H1 (cell line): ENCODE data around the gene OR1K1. TPM values are rescaled to one million over a fixed set of nuclear protein-coding genes. Genes with fewer than 3 reads are reported as not detected.

Experiments
- CTCF ChIA-PET: fragments of 300-600 bp; sonication (Branson Sonifier 250); formaldehyde crosslinking; loops from one replicate; lab custom pipeline; 2021; ENCODE audit not compliant: partially characterized antibody; lab: Charles Lee
- POLR2A ChIA-PET: fragments of 300-600 bp; sonication (Branson Sonifier 250); formaldehyde crosslinking; loops from one replicate; lab custom pipeline; 2021; ENCODE audit warnings: inconsistent platforms; ENCODE audit not compliant: partially characterized antibody; lab: Charles Lee
- DNase-seq, 2 experiments: peaks; one replicate each; pipeline versions ENCODE4 v3.0.0 to v3.0.0-alpha.2; 2010 to 2022; ENCODE audit warnings: low spot score in 2 of 2, low read depth in 1 of 2, mixed read lengths in 1 of 2
- FAIRE-seq: peaks from 2 replicates; lab custom pipeline; 2011; peaks lifted over from hg19 to GRCh38; lab: Jason Lieb, UNC
- H2AFZ ChIP-seq: 2 replicates; pipeline ENCODE4 v1.8.1; 2012; ENCODE audit warnings: low read length, inconsistent platforms
- H2AK5ac ChIP-seq: 2 replicates; pipeline ENCODE4 v1.6.1; 2013; ENCODE audit warnings: low read depth, low read length
- H2BK120ac ChIP-seq: replicated peaks from 2 replicates; pipeline ENCODE3; 2013; ENCODE audit warnings: low read depth, low read length, inconsistent platforms
- H2BK12ac ChIP-seq: 2 replicates; pipeline ENCODE4 v1.6.1; 2013; ENCODE audit warnings: low read depth, low read length
- H2BK15ac ChIP-seq: 2 replicates; pipeline ENCODE4 v1.6.1; 2013; ENCODE audit warnings: low read length
- H2BK20ac ChIP-seq: 2 replicates; pipeline ENCODE4 v1.6.1; 2013; ENCODE audit warnings: low read length
- H2BK5ac ChIP-seq: 2 replicates; pipeline ENCODE4 v1.6.1; 2013; ENCODE audit warnings: low read depth, low read length
- H3K14ac ChIP-seq: 2 replicates; pipeline ENCODE4 v1.6.1; 2013; ENCODE audit warnings: inconsistent platforms; ENCODE audit not compliant: insufficient read length
- H3K18ac ChIP-seq: 2 replicates; pipeline ENCODE4 v1.6.1; 2013; ENCODE audit warnings: low read length; ENCODE audit errors: extremely low read depth
- H3K23ac ChIP-seq: 2 replicates; pipeline ENCODE4 v1.6.1; 2013; ENCODE audit warnings: inconsistent platforms; ENCODE audit not compliant: insufficient read length
- H3K23me2 ChIP-seq: 2 replicates; pipeline ENCODE4 v1.6.1; 2013; ENCODE audit warnings: low read depth, low read length
- H3K27ac ChIP-seq: 2 replicates; pipeline ENCODE4 v1.6.1; 2011; ENCODE audit warnings: low read depth, low read length, inconsistent platforms
- H3K27me3 ChIP-seq, 4 experiments: replicated peaks in 1 of 4; 1 replicate in 1 of 4; 2 replicates in 3 of 4; pipeline versions ENCODE4 v1.6.1 to v1.8.1; 2011 to 2013; ENCODE audit warnings: low read length in 3 of 4, mild to moderate bottlenecking in 3 of 4, inconsistent platforms in 2 of 4, mixed read lengths in 2 of 4, moderate library complexity in 1 of 4; ENCODE audit not compliant: control insufficient read depth in 3 of 4, insufficient read depth in 3 of 4; ENCODE audit errors: extremely low read depth in 1 of 4
- H3K36me3 ChIP-seq, 4 experiments: 2 replicates each; pipeline versions ENCODE4 v1.6.1 to v1.8.1; 2011 to 2013; ENCODE audit warnings: mild to moderate bottlenecking in 4 of 4, low read length in 3 of 4, moderate library complexity in 2 of 4, control low read depth in 1 of 4, inconsistent platforms in 1 of 4; ENCODE audit not compliant: insufficient read depth in 4 of 4, control insufficient read depth in 2 of 4
- H3K4ac ChIP-seq: replicated peaks from 2 replicates; pipeline ENCODE3; 2013; ENCODE audit warnings: low read length, low read depth, mixed read lengths, inconsistent platforms; ENCODE audit not compliant: insufficient read length
- H3K4me1 ChIP-seq, 4 experiments: replicated peaks in 1 of 4; 1 replicate in 1 of 4; 2 replicates in 3 of 4; pipeline versions ENCODE4 v1.6.1 to v1.8.1; 2011 to 2013; ENCODE audit warnings: low read length in 3 of 4, inconsistent platforms in 2 of 4, mixed read lengths in 1 of 4; ENCODE audit not compliant: insufficient read depth in 4 of 4, control insufficient read depth in 3 of 4
- H3K4me2 ChIP-seq, 2 experiments: 2 replicates each; pipeline versions ENCODE4 v1.6.1 to v1.8.1; 2011 to 2013; ENCODE audit warnings: low read depth in 2 of 2, low read length in 2 of 2, control low read depth in 1 of 2, inconsistent platforms in 1 of 2, mild to moderate bottlenecking in 1 of 2; ENCODE audit not compliant: insufficient read depth in 1 of 2
- H3K4me3 ChIP-seq, 4 experiments: fragments of 200-600, 300-600 bp in 1 of 4; sonication (generic), shearing (Covaris generic), sonication (Bioruptor Twin) in 1 of 4; 2 replicates each; pipeline versions ENCODE4 v1.5.1 to v1.8.1; 2011 to 2016; ENCODE audit warnings: low read length in 4 of 4, low read depth in 3 of 4, control low read depth in 2 of 4, inconsistent platforms in 2 of 4, mild to moderate bottlenecking in 2 of 4, mixed read lengths in 1 of 4, moderate library complexity in 1 of 4; ENCODE audit not compliant: insufficient read depth in 2 of 4; ENCODE audit errors: extremely low read depth in 1 of 4
- H3K56ac ChIP-seq: replicated peaks from 2 replicates; pipeline ENCODE3; 2013; ENCODE audit warnings: low read depth, mild to moderate bottlenecking, mixed read lengths, low read length, inconsistent platforms; ENCODE audit not compliant: insufficient read length
- H3K79me1 ChIP-seq: 2 replicates; pipeline ENCODE4 v1.6.1; 2013; ENCODE audit warnings: low read depth, low read length, control low read depth
- H3K79me2 ChIP-seq, 2 experiments: 2 replicates each; pipeline versions ENCODE4 v1.6.1 to v1.8.1; 2012 to 2013; ENCODE audit warnings: low read length in 2 of 2, mild to moderate bottlenecking in 2 of 2, inconsistent platforms in 1 of 2; ENCODE audit not compliant: insufficient read depth in 2 of 2, control insufficient read depth in 1 of 2
- H3K9ac ChIP-seq, 4 experiments: replicated peaks in 1 of 4; 1 replicate in 1 of 4; 2 replicates in 3 of 4; pipeline versions ENCODE4 v1.6.1 to v1.8.1; 2011 to 2013; ENCODE audit warnings: low read depth in 3 of 4, low read length in 3 of 4, control low read depth in 2 of 4, mild to moderate bottlenecking in 2 of 4, moderate library complexity in 2 of 4, inconsistent platforms in 1 of 4; ENCODE audit errors: extremely low read depth in 1 of 4
- H3K9me3 ChIP-seq, 2 experiments: 2 replicates each; pipeline versions ENCODE4 v1.6.1 to v1.8.1; 2012 to 2013; ENCODE audit warnings: mild to moderate bottlenecking in 2 of 2, moderate library complexity in 2 of 2, control low read depth in 1 of 2, inconsistent platforms in 1 of 2, low read depth in 1 of 2, low read length in 1 of 2, mixed read lengths in 1 of 2; ENCODE audit not compliant: insufficient read depth in 2 of 2
- H4K20me1 ChIP-seq, 2 experiments: replicated peaks in 1 of 2; 2 replicates each; pipeline versions ENCODE3 to v1.8.1; 2011 to 2013; ENCODE audit warnings: inconsistent platforms in 2 of 2, low read length in 2 of 2, mild to moderate bottlenecking in 1 of 2; ENCODE audit not compliant: insufficient read depth in 2 of 2, control insufficient read depth in 1 of 2
- H4K5ac ChIP-seq: 2 replicates; pipeline ENCODE4 v1.6.1; 2013; ENCODE audit warnings: low read length, low read depth, mixed read lengths, inconsistent platforms; ENCODE audit not compliant: insufficient read length
- H4K8ac ChIP-seq: 2 replicates; pipeline ENCODE4 v1.8.0; 2013; ENCODE audit warnings: mild to moderate bottlenecking, moderate library complexity, low read length, inconsistent platforms; ENCODE audit not compliant: insufficient read depth; ENCODE audit errors: extremely low read depth
- H4K91ac ChIP-seq: replicated peaks from 2 replicates; pipeline ENCODE3; 2013; ENCODE audit warnings: low read length, mixed read lengths, inconsistent platforms; ENCODE audit not compliant: insufficient read length
- CHD1 ChIP-seq: IDR thresholded peaks from 2 replicates; pipeline ENCODE4 v1.6.1; 2012; ENCODE audit warnings: low read depth, low read length, improper control_type of control experiment
- CHD2 ChIP-seq: IDR thresholded peaks from 2 replicates; pipeline ENCODE4 v1.6.1; 2012; ENCODE audit warnings: low read length, improper control_type of control experiment
- MAFK ChIP-seq: IDR thresholded peaks from 2 replicates; pipeline ENCODE4 v1.6.1; 2012; ENCODE audit warnings: low read depth, mild to moderate bottlenecking, improper control_type of control experiment, low read length
- POLR2A ChIP-seq, 2 experiments: IDR thresholded peaks; 1 replicate in 1 of 2; 2 replicates in 1 of 2; pipeline ENCODE4 v1.6.1; 2011; ENCODE audit warnings: low read depth in 2 of 2, low read length in 2 of 2, mild to moderate bottlenecking in 2 of 2; ENCODE audit errors: control extremely low read depth in 1 of 2
- SIN3A ChIP-seq, 2 experiments: IDR thresholded peaks in 1 of 2; conservative IDR thresholded peaks in 1 of 2; 2 replicates each; pipeline ENCODE4 v1.6.1; 2011 to 2012; ENCODE audit warnings: low read length in 2 of 2, improper control_type of control experiment in 1 of 2, low read depth in 1 of 2, mild to moderate bottlenecking in 1 of 2
- SIRT6 ChIP-seq: IDR thresholded peaks from one replicate; pipeline ENCODE4 v1.7.1; 2012; ENCODE audit warnings: low read length, inconsistent platforms
- SP2 ChIP-seq: IDR thresholded peaks from 2 replicates; pipeline ENCODE4 v1.6.1; 2012; ENCODE audit warnings: mild to moderate bottlenecking, low read length, inconsistent platforms
- TCF12 ChIP-seq: IDR thresholded peaks from 2 replicates; pipeline ENCODE4 v1.6.1; 2011; ENCODE audit warnings: low read depth, mild to moderate bottlenecking, low read length
- WGBS, 2 experiments: shearing (Covaris generic) in 1 of 2; methylation state at CpG; one replicate each; pipeline versions ENCODE4 v1.1.6 to v1.1.7; 2013 to 2015; ENCODE audit warnings: low lambda C conversion rate in 2 of 2, mixed read lengths in 2 of 2, inconsistent platforms in 1 of 2, low coverage in 1 of 2, missing lambda C conversion rate in 1 of 2; ENCODE audit not compliant: insufficient replicate concordance in 2 of 2, insufficient coverage in 1 of 2, insufficient read length in 1 of 2; ENCODE audit errors: extremely low coverage in 1 of 2, missing lambda C conversion rate in 1 of 2; 5-methylcytosine and 5-hydroxymethylcytosine counted together
- polyA plus RNA-seq, 7 experiments: library from polyadenylated mRNA; depleted of rRNA in 3 of 7; stranded (reverse) in 5 of 7; unstranded in 2 of 7; fragments of >200 nt in 5 of 7; fragments of 200-250 nt in 2 of 7; gene quantifications; 1 replicate in 5 of 7; 2 replicates in 1 of 7; 4 replicates in 1 of 7; pipeline versions ENCODE4 v1.2.1 to v1.2.3, GENCODE V29; 2011 to 2013; ENCODE audit warnings: missing spikeins in 2 of 7, mixed read lengths in 2 of 7
- total RNA-seq: library from RNA; stranded (reverse); fragmentation: NEBNext Ultra II Directional; extraction: Animal tissue kit (Norgen Biotek cat#: 25700); gene quantifications from 2 replicates; pipeline ENCODE4 v1.2.1, GENCODE V29; 2021
- TF ChIP-seq, protein P1 (sequence below), 3 experiments: IDR thresholded peaks; 1 replicate in 2 of 3; 2 replicates in 1 of 3; pipeline versions ENCODE4 v1.5.1 to v1.6.1; 2011; ENCODE audit warnings: low read length in 3 of 3, mild to moderate bottlenecking in 3 of 3, inconsistent platforms in 2 of 3, low read depth in 1 of 3, moderate library complexity in 1 of 3; ENCODE audit not compliant: insufficient read depth in 1 of 3; ENCODE audit errors: control extremely low read depth in 1 of 3
- TF ChIP-seq, protein P2 (sequence below): IDR thresholded peaks from 2 replicates; pipeline ENCODE4 v1.6.1; 2012; ENCODE audit warnings: low read length, inconsistent platforms

Gene OR1K1
- total and polyA plus RNA-seq, 2 of the 8 experiments (the other 6 are each of a cell fraction or from before 2014, with no cell fraction given), result not detected

DNA sequence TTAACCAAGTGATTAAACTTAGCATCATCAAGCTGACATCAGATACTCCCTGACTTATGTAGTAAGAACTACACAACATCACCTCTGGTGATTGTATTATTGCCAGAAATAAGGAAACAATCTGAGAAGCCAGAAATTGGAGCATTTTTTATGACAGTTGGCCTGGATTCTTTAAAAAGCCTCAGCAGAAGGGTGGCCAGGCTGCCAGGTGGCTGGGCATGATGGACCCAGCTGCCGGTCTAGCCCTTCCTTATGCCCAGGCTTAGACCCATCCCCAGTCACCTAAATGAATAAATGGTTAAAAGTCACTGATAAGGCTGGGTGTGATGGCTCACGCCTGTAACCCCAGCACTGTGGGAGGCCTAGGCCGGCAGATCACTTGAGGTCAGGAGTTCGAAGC, 12.8 kb downstream of the OR1K1 start:
- H3K4me2 ChIP-seq, result no peak overlapping the region
- no peak overlapping the region for H2AK5ac ChIP-seq
- no peak overlapping the region for H4K91ac ChIP-seq
- no peak overlapping the region for H2BK20ac ChIP-seq
- peaks cover 0 to 3% (median 2%) of the 10 kb centered on the region in 4 experiments; a peak in 4 of 7 replicates for H3K4me1 ChIP-seq
- no peak overlapping the region for H2BK5ac ChIP-seq
- no peak overlapping the region for H4K5ac ChIP-seq
- no peaks in the 10 kb centered on the region for H3K27me3 ChIP-seq
- POLR2A ChIA-PET, result no interaction called here
- no peaks in the 10 kb centered on the region for H3K23me2 ChIP-seq
- H3K4ac ChIP-seq, result no peak overlapping the region
- H3K36me3 ChIP-seq, result peaks cover 0 to 4% (median 0%) of the 10 kb centered on the region in 4 experiments; a peak in 1 of 8 replicates
- H3K23ac ChIP-seq, result no peak overlapping the region
- H2BK12ac ChIP-seq, result no peak overlapping the region
- no peaks in the 10 kb centered on the region for H4K20me1 ChIP-seq
- no peak for DNase-seq
- no peak overlapping the region for H2BK120ac ChIP-seq
- no peak overlapping the region for H2AFZ ChIP-seq
- H3K9ac ChIP-seq, result no peak overlapping the region
- H3K79me1 ChIP-seq, result no peaks in the 10 kb centered on the region
- WGBS, 2 experiments, result 86% methylated on average over 4 of the region's 4 CpGs; no CpG with 5 or more reads in 1 of the 2 experiments
- H3K79me2 ChIP-seq, result no peaks in the 10 kb centered on the region
- H3K14ac ChIP-seq, result no peak overlapping the region
- no peak overlapping the region for H3K56ac ChIP-seq
- no peak overlapping the region for H3K27ac ChIP-seq
- no peak overlapping the region for H2BK15ac ChIP-seq
- H3K9me3 ChIP-seq, result no peaks in the 10 kb centered on the region
- no peak overlapping the region for H3K4me3 ChIP-seq
- FAIRE-seq, result no peak
- no peak overlapping the region for H3K18ac ChIP-seq
- CTCF ChIA-PET, result interaction anchor here (5.8 to 6.3 kb wide), 2 partner anchors 349 to 689 kb away, joined by 44 to 61 read pairs; no protein-coding TSS in a partner anchor
- no peak overlapping the region for H4K8ac ChIP-seq
- TF ChIP-seq SP2, result no peak
- TF ChIP-seq SIN3A (conservative IDR thresholded peaks at IDR 0.05 in 1 of 2, IDR thresholded peaks at IDR 0.05 in 1 of 2; ENCODE audit: low read depth in 1 of 2, low read length in 2 of 2), result no peak
- TF ChIP-seq TCF12, result no peak
- no peak for TF ChIP-seq MAFK
- no peak for TF ChIP-seq SIRT6
- no peak for TF ChIP-seq CHD1
- TF ChIP-seq, protein P1, sequence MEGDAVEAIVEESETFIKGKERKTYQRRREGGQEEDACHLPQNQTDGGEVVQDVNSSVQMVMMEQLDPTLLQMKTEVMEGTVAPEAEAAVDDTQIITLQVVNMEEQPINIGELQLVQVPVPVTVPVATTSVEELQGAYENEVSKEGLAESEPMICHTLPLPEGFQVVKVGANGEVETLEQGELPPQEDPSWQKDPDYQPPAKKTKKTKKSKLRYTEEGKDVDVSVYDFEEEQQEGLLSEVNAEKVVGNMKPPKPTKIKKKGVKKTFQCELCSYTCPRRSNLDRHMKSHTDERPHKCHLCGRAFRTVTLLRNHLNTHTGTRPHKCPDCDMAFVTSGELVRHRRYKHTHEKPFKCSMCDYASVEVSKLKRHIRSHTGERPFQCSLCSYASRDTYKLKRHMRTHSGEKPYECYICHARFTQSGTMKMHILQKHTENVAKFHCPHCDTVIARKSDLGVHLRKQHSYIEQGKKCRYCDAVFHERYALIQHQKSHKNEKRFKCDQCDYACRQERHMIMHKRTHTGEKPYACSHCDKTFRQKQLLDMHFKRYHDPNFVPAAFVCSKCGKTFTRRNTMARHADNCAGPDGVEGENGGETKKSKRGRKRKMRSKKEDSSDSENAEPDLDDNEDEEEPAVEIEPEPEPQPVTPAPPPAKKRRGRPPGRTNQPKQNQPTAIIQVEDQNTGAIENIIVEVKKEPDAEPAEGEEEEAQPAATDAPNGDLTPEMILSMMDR (IDR thresholded peaks at IDR 0.05; ENCODE audit: control extremely low read depth in 1 of 3, insufficient read depth in 1 of 3, low read depth in 1 of 3, low read length in 3 of 3), result no peak
- TF ChIP-seq, protein P2, sequence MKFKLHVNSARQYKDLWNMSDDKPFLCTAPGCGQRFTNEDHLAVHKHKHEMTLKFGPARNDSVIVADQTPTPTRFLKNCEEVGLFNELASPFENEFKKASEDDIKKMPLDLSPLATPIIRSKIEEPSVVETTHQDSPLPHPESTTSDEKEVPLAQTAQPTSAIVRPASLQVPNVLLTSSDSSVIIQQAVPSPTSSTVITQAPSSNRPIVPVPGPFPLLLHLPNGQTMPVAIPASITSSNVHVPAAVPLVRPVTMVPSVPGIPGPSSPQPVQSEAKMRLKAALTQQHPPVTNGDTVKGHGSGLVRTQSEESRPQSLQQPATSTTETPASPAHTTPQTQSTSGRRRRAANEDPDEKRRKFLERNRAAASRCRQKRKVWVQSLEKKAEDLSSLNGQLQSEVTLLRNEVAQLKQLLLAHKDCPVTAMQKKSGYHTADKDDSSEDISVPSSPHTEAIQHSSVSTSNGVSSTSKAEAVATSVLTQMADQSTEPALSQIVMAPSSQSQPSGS, result no peak
- TF ChIP-seq CHD2, result no peak
- no peak for TF ChIP-seq POLR2A (IDR thresholded peaks at IDR 0.05; ENCODE audit: control extremely low read depth in 1 of 2, low read depth in 2 of 2, low read length in 2 of 2)
